Right renal pelvis (tissue), 4 donors: ENCODE measurements around the gene EPS15. TPM values are rescaled to one million over a fixed set of nuclear protein-coding genes. Genes with fewer than 3 reads are reported as not detected.

ENCODE experiments used
- DNase-seq, 4 donors: peaks; one replicate each; pipeline ENCODE4 v3.0.0-alpha.2; 2013; ENCODE audit warnings: low read depth in 4 of 4, low spot score in 3 of 4, missing footprints in 1 of 4
- polyA plus RNA-seq, 4 donors: library from polyadenylated mRNA; unstranded; fragments of 120-200 nt; gene quantifications; one replicate each; pipeline ENCODE4 v1.2.1, GENCODE V29; 2013; ENCODE audit not compliant: insufficient read length in 4 of 4

EPS15 gene
- polyA plus RNA-seq, 4 donors = 37.5 to 50.8 (median 45.6) TPM

GRCh38 chr1:51345300-51345687, 173.8 kb downstream of the EPS15 start:
- DNase-seq = no peak

GRCh38 chr1:51344602-51345299, 174.3 kb downstream of the EPS15 start:
- no peak for DNase-seq

- no peak for DNase-seq
Observed at GRCh38 chr1:51344276-51344601, 174.8 kb downstream of the EPS15 start.

GRCh38 chr1:51343624-51344023, 175.4 kb downstream of the EPS15 start:
- DNase-seq = no peak

- no peak for DNase-seq
Observed at GRCh38 chr1:51342591-51343206, 176.4 kb downstream of the EPS15 start.

- no peak for DNase-seq
Observed at GRCh38 chr1:51341876-51342496, 177.1 kb downstream of the EPS15 start.

- DNase-seq = no peak
Observed at GRCh38 chr1:51340380-51340779, 178.7 kb downstream of the EPS15 start.

GRCh38 chr1:51336711-51337110, 182.4 kb downstream of the EPS15 start:
- DNase-seq = no peak

- no peak for DNase-seq
Observed at GRCh38 chr1:51336004-51336403, 183.1 kb downstream of the EPS15 start.

GRCh38 chr1:51331206-51332100, 187.6 kb downstream of the EPS15 start:
- no peak for DNase-seq

- DNase-seq = no peak
Observed at GRCh38 chr1:51330331-51331201, 188.5 kb downstream of the EPS15 start, which contains the start of gene TTC39A. TSS of gene TTC39A (minus strand) at chr1:51330562. CDS start at chr1:51330477, 85 bp downstream.

- DNase-seq = no peak
Observed at GRCh38 chr1:51329443-51330325, 189.4 kb downstream of the EPS15 start.

GRCh38 chr1:51328926-51329325, 190.1 kb downstream of the EPS15 start:
- no peak for DNase-seq

GRCh38 chr1:51328279-51328678, 190.8 kb downstream of the EPS15 start:
- DNase-seq = no peak

GRCh38 chr1:51327386-51327785, 191.7 kb downstream of the EPS15 start:
- no peak for DNase-seq

GRCh38 chr1:51326839-51327238, 192.2 kb downstream of the EPS15 start:
- DNase-seq = no peak

- no peak for DNase-seq
Observed at GRCh38 chr1:51325878-51326755, 192.9 kb downstream of the EPS15 start.

GRCh38 chr1:51325391-51325790, 193.7 kb downstream of the EPS15 start:
- DNase-seq = no peak
